ENCODE results near the gene STK17B.

Gene STK17B

GRCh38 chr2:196144513-196145126 is 26.8 kb downstream of the STK17B start:
- no peak overlapping the region for H3K4ac ChIP-seq (ENCODE audit: low read length)
- H2AFZ ChIP-seq (ENCODE audit: low read length), result no peak overlapping the region
- no peak overlapping the region for H4K91ac ChIP-seq (ENCODE audit: low read depth, low read length, poor library complexity)
- H3K36me3 ChIP-seq (replicated peaks in 1 of 2; ENCODE audit: control insufficient read depth in 2 of 2, insufficient read depth in 2 of 2, low read length in 2 of 2), result peaks cover 4 to 48% of the 10 kb centered on the region in 2 donors
- H3K4me1 ChIP-seq (ENCODE audit: control insufficient read depth in 2 of 2, insufficient read depth in 1 of 2, low read depth in 1 of 2, low read length in 2 of 2), result no peaks in the 10 kb centered on the region
- no peak overlapping the region for H4K8ac ChIP-seq (ENCODE audit: low read depth, low read length)
- H2BK15ac ChIP-seq (ENCODE audit: low read length), result no peak overlapping the region
- H3K23ac ChIP-seq (ENCODE audit: low read depth, low read length, poor library complexity), result no peak overlapping the region
- no peak overlapping the region for H2BK12ac ChIP-seq (ENCODE audit: low read length)
- H3K79me1 ChIP-seq (ENCODE audit: low read depth, low read length), result no peaks in the 10 kb centered on the region
- no peak overlapping the region for H2AK5ac ChIP-seq (ENCODE audit: low read depth, low read length)
- no peak for DNase-seq (ENCODE audit: low spot score)
- H3K27me3 ChIP-seq (ENCODE audit: control insufficient read depth in 3 of 3, insufficient read depth in 3 of 3, low read depth in 1 of 3, low read length in 3 of 3), result no peaks in the 10 kb centered on the region
- H3K4me2 ChIP-seq (ENCODE audit: insufficient read depth, low read length, poor library complexity, severe bottlenecking), result no peak overlapping the region
- H3K9me3 ChIP-seq (replicated peaks in 1 of 2; ENCODE audit: control insufficient read depth in 2 of 2, insufficient read depth in 1 of 2, low read depth in 1 of 2, low read length in 2 of 2), result no peaks in the 10 kb centered on the region
- no peak overlapping the region for H3K9ac ChIP-seq (ENCODE audit: low read depth, low read length, poor library complexity)
- no peak overlapping the region for H3K18ac ChIP-seq (ENCODE audit: low read length)
- no peak overlapping the region for H2BK5ac ChIP-seq (ENCODE audit: low read length)
- H3K27ac ChIP-seq (replicated peaks; ENCODE audit: low read length), result no peak overlapping the region
- H2BK120ac ChIP-seq (ENCODE audit: low read depth, low read length), result no peak overlapping the region
- WGBS, 2 donors (ENCODE audit: extremely low coverage in 2 of 2, insufficient read length in 2 of 2, insufficient replicate concordance in 1 of 2), result no CpG with 5 or more reads among the region's 5 CpGs
- H3K4me3 ChIP-seq (ENCODE audit: low read length in 2 of 2), result no peak overlapping the region
- no peak overlapping the region for H3K14ac ChIP-seq (ENCODE audit: low read length)

GRCh38 chr2:196143730-196144131 is 27.6 kb downstream of the STK17B start:
- Histone ChIP-seq H3K79me1 (ENCODE audit: low read depth, low read length) (no peaks in the 10 kb centered on the region), H3K27me3 (ENCODE audit: control insufficient read depth in 3 of 3, insufficient read depth in 3 of 3, low read depth in 1 of 3, low read length in 3 of 3) (no peaks in the 10 kb centered on the region), H3K4ac (ENCODE audit: low read length) (no peak overlapping the region), H3K23ac (ENCODE audit: low read depth, low read length, poor library complexity) (no peak overlapping the region), H3K27ac (replicated peaks; ENCODE audit: low read length) (no peak overlapping the region), H3K9me3 (replicated peaks in 1 of 2; ENCODE audit: control insufficient read depth in 2 of 2, insufficient read depth in 1 of 2, low read depth in 1 of 2, low read length in 2 of 2) (no peaks in the 10 kb centered on the region), H3K14ac (ENCODE audit: low read length) (no peak overlapping the region), H2BK120ac (ENCODE audit: low read depth, low read length) (no peak overlapping the region), H4K91ac (ENCODE audit: low read depth, low read length, poor library complexity) (no peak overlapping the region), H2BK12ac (ENCODE audit: low read length) (no peak overlapping the region), H2BK15ac (ENCODE audit: low read length) (no peak overlapping the region), H3K4me2 (ENCODE audit: insufficient read depth, low read length, poor library complexity, severe bottlenecking) (no peak overlapping the region), H3K36me3 (replicated peaks in 1 of 2; ENCODE audit: control insufficient read depth in 2 of 2, insufficient read depth in 2 of 2, low read length in 2 of 2) (peaks cover 4 to 57% of the 10 kb centered on the region in 2 donors), H4K8ac (ENCODE audit: low read depth, low read length) (no peak overlapping the region), H3K4me3 (ENCODE audit: low read length in 2 of 2) (no peak overlapping the region), H3K18ac (ENCODE audit: low read length) (no peak overlapping the region), H2AK5ac (ENCODE audit: low read depth, low read length) (no peak overlapping the region), H2AFZ (ENCODE audit: low read length) (no peak overlapping the region), H2BK5ac (ENCODE audit: low read length) (no peak overlapping the region), H3K9ac (ENCODE audit: low read depth, low read length, poor library complexity) (no peak overlapping the region), H3K4me1 (ENCODE audit: control insufficient read depth in 2 of 2, insufficient read depth in 1 of 2, low read depth in 1 of 2, low read length in 2 of 2) (no peaks in the 10 kb centered on the region)
- no CpG with 5 or more reads among the region's 4 CpGs for WGBS, 2 donors (ENCODE audit: extremely low coverage in 2 of 2, insufficient read length in 2 of 2, insufficient replicate concordance in 1 of 2)
- no peak for DNase-seq (ENCODE audit: low spot score)

- Histone ChIP-seq H3K14ac (ENCODE audit: low read length) (no peak overlapping the region), H2BK15ac (ENCODE audit: low read length) (no peak overlapping the region), H4K8ac (ENCODE audit: low read depth, low read length) (no peak overlapping the region), H3K27ac (replicated peaks; ENCODE audit: low read length) (no peak overlapping the region), H3K4ac (ENCODE audit: low read length) (no peak overlapping the region), H3K4me1 (ENCODE audit: control insufficient read depth in 2 of 2, insufficient read depth in 1 of 2, low read depth in 1 of 2, low read length in 2 of 2) (no peaks in the 10 kb centered on the region), H3K4me2 (ENCODE audit: insufficient read depth, low read length, poor library complexity, severe bottlenecking) (no peak overlapping the region), H2AK5ac (ENCODE audit: low read depth, low read length) (no peak overlapping the region), H2BK12ac (ENCODE audit: low read length) (no peak overlapping the region), H2AFZ (ENCODE audit: low read length) (no peak overlapping the region), H3K18ac (ENCODE audit: low read length) (no peak overlapping the region), H3K9me3 (replicated peaks in 1 of 2; ENCODE audit: control insufficient read depth in 2 of 2, insufficient read depth in 1 of 2, low read depth in 1 of 2, low read length in 2 of 2) (no peaks in the 10 kb centered on the region), H3K4me3 (ENCODE audit: low read length in 2 of 2) (no peak overlapping the region), H4K91ac (ENCODE audit: low read depth, low read length, poor library complexity) (no peak overlapping the region), H3K9ac (ENCODE audit: low read depth, low read length, poor library complexity) (no peak overlapping the region), H3K23ac (ENCODE audit: low read depth, low read length, poor library complexity) (no peak overlapping the region), H3K36me3 (replicated peaks in 1 of 2; ENCODE audit: control insufficient read depth in 2 of 2, insufficient read depth in 2 of 2, low read length in 2 of 2) (peaks cover 4 to 60% of the 10 kb centered on the region in 2 donors), H2BK120ac (ENCODE audit: low read depth, low read length) (no peak overlapping the region), H3K79me1 (ENCODE audit: low read depth, low read length) (no peaks in the 10 kb centered on the region), H2BK5ac (ENCODE audit: low read length) (no peak overlapping the region), H3K27me3 (ENCODE audit: control insufficient read depth in 3 of 3, insufficient read depth in 3 of 3, low read depth in 1 of 3, low read length in 3 of 3) (no peaks in the 10 kb centered on the region)
- no peak for DNase-seq (ENCODE audit: low spot score)
- no CpG with 5 or more reads among the region's 1 CpG for WGBS, 2 donors (ENCODE audit: extremely low coverage in 2 of 2, insufficient read length in 2 of 2, insufficient replicate concordance in 1 of 2)
Measured at GRCh38 chr2:196142825-196143224, 28.6 kb downstream of the STK17B start.

- no peak overlapping the region for H3K14ac ChIP-seq (ENCODE audit: low read length)
- no peaks in the 10 kb centered on the region for H3K27me3 ChIP-seq (ENCODE audit: control insufficient read depth in 3 of 3, insufficient read depth in 3 of 3, low read depth in 1 of 3, low read length in 3 of 3)
- no peak overlapping the region for H3K18ac ChIP-seq (ENCODE audit: low read length)
- H2AK5ac ChIP-seq (ENCODE audit: low read depth, low read length), result no peak overlapping the region
- H4K91ac ChIP-seq (ENCODE audit: low read depth, low read length, poor library complexity), result no peak overlapping the region
- H3K79me1 ChIP-seq (ENCODE audit: low read depth, low read length), result no peaks in the 10 kb centered on the region
- H3K4me2 ChIP-seq (ENCODE audit: insufficient read depth, low read length, poor library complexity, severe bottlenecking), result no peak overlapping the region
- no peak overlapping the region for H3K9ac ChIP-seq (ENCODE audit: low read depth, low read length, poor library complexity)
- peaks cover 2 to 73% of the 10 kb centered on the region in 2 donors for H3K36me3 ChIP-seq (replicated peaks in 1 of 2; ENCODE audit: control insufficient read depth in 2 of 2, insufficient read depth in 2 of 2, low read length in 2 of 2)
- no peaks in the 10 kb centered on the region for H3K4me1 ChIP-seq (ENCODE audit: control insufficient read depth in 2 of 2, insufficient read depth in 1 of 2, low read depth in 1 of 2, low read length in 2 of 2)
- H3K4ac ChIP-seq (ENCODE audit: low read length), result no peak overlapping the region
- no peak overlapping the region for H2BK120ac ChIP-seq (ENCODE audit: low read depth, low read length)
- H2BK15ac ChIP-seq (ENCODE audit: low read length), result no peak overlapping the region
- H2BK5ac ChIP-seq (ENCODE audit: low read length), result no peak overlapping the region
- H3K4me3 ChIP-seq (ENCODE audit: low read length in 2 of 2), result no peak overlapping the region
- no peak overlapping the region for H2BK12ac ChIP-seq (ENCODE audit: low read length)
- H4K8ac ChIP-seq (ENCODE audit: low read depth, low read length), result no peak overlapping the region
- no peak overlapping the region for H3K27ac ChIP-seq (replicated peaks; ENCODE audit: low read length)
- DNase-seq (ENCODE audit: low spot score), result no peak
- no peak overlapping the region for H3K23ac ChIP-seq (ENCODE audit: low read depth, low read length, poor library complexity)
- H2AFZ ChIP-seq (ENCODE audit: low read length), result no peak overlapping the region
- peaks cover 0 to 3% of the 10 kb centered on the region in 2 donors for H3K9me3 ChIP-seq (replicated peaks in 1 of 2; ENCODE audit: control insufficient read depth in 2 of 2, insufficient read depth in 1 of 2, low read depth in 1 of 2, low read length in 2 of 2)
Measured at GRCh38 chr2:196140213-196140612, 31.2 kb downstream of the STK17B start.
